Gastroesophageal sphincter (tissue), 4 donors: ENCODE measurements around the gene N4BP2. TPM values are rescaled to one million over a fixed set of nuclear protein-coding genes. Genes with fewer than 3 reads are reported as not detected.
"Not testable (repeated sequence)": the region's sequence is repeated elsewhere in the genome, so short reads cannot be mapped to it uniquely, and the experiment has no call there.

Experiments used
- ATAC-seq: fragments of 150-250 bp; one replicate; pipeline ENCODE4 v1.9.1; 2016; ENCODE audit warnings: mild to moderate bottlenecking, moderate library complexity
- H3K27ac ChIP-seq, 4 donors: fragments of 200-600 bp; sonication (generic) in 3 of 4; 1 replicate in 3 of 4; 2 replicates in 1 of 4; pipeline ENCODE4 v1.5.1; 2016 to 2019
- H3K27me3 ChIP-seq: fragments of 200-600 bp; sonication (generic); one replicate; pipeline ENCODE4 v1.5.1; 2019
- H3K36me3 ChIP-seq, 2 donors: fragments of 200-600 bp; sonication (generic); one replicate each; pipeline ENCODE4 v1.5.1; 2019; ENCODE audit warnings: control low read depth in 1 of 2
- H3K4me1 ChIP-seq, 3 donors: fragments of 200-600 bp; sonication (generic); 1 replicate in 2 of 3; 2 replicates in 1 of 3; pipeline ENCODE4 v1.5.1; 2016 to 2019; ENCODE audit warnings: control low read depth in 2 of 3
- H3K4me3 ChIP-seq, 2 donors: fragments of 200-600 bp; sonication (generic); one replicate each; pipeline ENCODE4 v1.5.1; 2019; ENCODE audit warnings: mild to moderate bottlenecking in 1 of 2, moderate library complexity in 1 of 2
- H3K9me3 ChIP-seq, 3 donors: fragments of 200-600 bp; sonication (generic); one replicate each; pipeline ENCODE4 v1.5.1; 2017 to 2019; ENCODE audit warnings: control low read depth in 2 of 3
- CTCF ChIP-seq, 4 experiments: fragments of 200-600 bp in 2 of 4; fragments of 450-650 bp in 2 of 4; sonication (generic) in 1 of 4; IDR thresholded peaks; one replicate each; pipeline ENCODE4 v1.5.1; 2017 to 2019; ENCODE audit warnings: antibody characterized with exemption in 4 of 4, mild to moderate bottlenecking in 2 of 4, moderate library complexity in 2 of 4
- EP300 ChIP-seq: sonication (generic); formaldehyde crosslinking; IDR thresholded peaks from one replicate; pipeline ENCODE4 v1.6.1; 2017; ENCODE audit warnings: antibody characterized with exemption, mild to moderate bottlenecking
- POLR2A ChIP-seq, 2 donors: fragments of 450-650 bp; IDR thresholded peaks; one replicate each; pipeline ENCODE4 v1.6.1; 2017; ENCODE audit warnings: antibody characterized with exemption in 2 of 2, mild to moderate bottlenecking in 2 of 2, moderate library complexity in 1 of 2
- POLR2AphosphoS5 ChIP-seq: sonication (generic); formaldehyde crosslinking; IDR thresholded peaks from one replicate; pipeline ENCODE4 v1.6.1; 2017; ENCODE audit warnings: antibody characterized with exemption
- WGBS, 2 donors: methylation state at CpG; one replicate each; pipeline ENCODE4 v1.1.5; 2018; ENCODE audit warnings: low coverage in 1 of 2; 5-methylcytosine and 5-hydroxymethylcytosine counted together
- total RNA-seq, 4 donors: library from RNA; depleted of rRNA; stranded (reverse); fragments of >200 nt; gene quantifications; one replicate each; pipeline ENCODE4 v1.1.0, GENCODE V29; 2016

The N4BP2 gene
- total RNA-seq, 4 donors from 2014 or later, result 5.3 to 14.5 (median 7.3) TPM

- no peak for ATAC-seq
- Histone ChIP-seq H3K36me3 (peaks cover 0 to 25% of the 10 kb centered on the region in 2 donors), H3K27me3 (no peaks in the 10 kb centered on the region), H3K4me1 (no peaks in the 10 kb centered on the region), H3K4me3 (no peak overlapping the region), H3K9me3 (no peaks in the 10 kb centered on the region), H3K27ac (no peak overlapping the region)
- TF ChIP-seq POLR2AphosphoS5, result no peak
- TF ChIP-seq POLR2A (IDR thresholded peaks at IDR 0.05), result no peak
- TF ChIP-seq CTCF (IDR thresholded peaks at IDR 0.05), result no peak
Observed at GRCh38 chr4:40140196-40140595, 83.5 kb downstream of the N4BP2 start.

- H3K4me1 ChIP-seq, ATAC-seq, H3K27me3 ChIP-seq, H3K27ac ChIP-seq, H3K4me3 ChIP-seq, H3K9me3 ChIP-seq: not testable (repeated sequence)
- WGBS, 2 donors, result 100% methylated on average over 2 of the region's 4 CpGs; no CpG with 5 or more reads in 1 of the 2 donors
- H3K36me3 ChIP-seq, result peaks cover 0 to 26% of the 10 kb centered on the region in 2 donors
Observed at GRCh38 chr4:40140597-40140996, 83.9 kb downstream of the N4BP2 start.

- H3K27me3 ChIP-seq, result no peaks in the 10 kb centered on the region
- TF ChIP-seq POLR2AphosphoS5 (no peak), CTCF (IDR thresholded peaks at IDR 0.05) (no peak), EP300 (no peak), POLR2A (IDR thresholded peaks at IDR 0.05) (no peak)
- H3K36me3 ChIP-seq, result peaks cover 0 to 23% of the 10 kb centered on the region in 2 donors
- H3K4me3 ChIP-seq, result no peak overlapping the region
- ATAC-seq, result no peak
- no peak overlapping the region for H3K27ac ChIP-seq
- WGBS, 2 donors, result 77 to 81% methylated on average over 3 to 5 of the region's 6 CpGs
- H3K4me1 ChIP-seq, result no peaks in the 10 kb centered on the region
- H3K9me3 ChIP-seq, result no peaks in the 10 kb centered on the region
Observed at GRCh38 chr4:40143926-40144508, 87.4 kb downstream of the N4BP2 start.

GRCh38 chr4:40144716-40145115 lies 88.1 kb downstream of the N4BP2 start:
- H3K4me1 ChIP-seq, result no peaks in the 10 kb centered on the region
- no peak for ATAC-seq
- H3K27me3 ChIP-seq, result no peaks in the 10 kb centered on the region
- TF ChIP-seq POLR2A (IDR thresholded peaks at IDR 0.05), result no peak
- TF ChIP-seq POLR2AphosphoS5, result no peak
- no peak for TF ChIP-seq EP300
- no peak for TF ChIP-seq CTCF (IDR thresholded peaks at IDR 0.05)
- WGBS, 2 donors, result 59 to 78% methylated on average over 2 of the region's 2 CpGs
- no peak overlapping the region for H3K4me3 ChIP-seq
- no peak overlapping the region for H3K27ac ChIP-seq
- no peaks in the 10 kb centered on the region for H3K9me3 ChIP-seq
- peaks cover 0 to 23% of the 10 kb centered on the region in 2 donors for H3K36me3 ChIP-seq

GRCh38 chr4:40147490-40147889 lies 90.8 kb downstream of the N4BP2 start:
- H3K9me3 ChIP-seq, H3K4me3 ChIP-seq, H3K27ac ChIP-seq, ATAC-seq, H3K4me1 ChIP-seq, H3K27me3 ChIP-seq: not testable (repeated sequence)
- H3K36me3 ChIP-seq, result peaks cover 0 to 23% of the 10 kb centered on the region in 2 donors
- no CpG with 5 or more reads among the region's 31 CpGs for WGBS, 2 donors

GRCh38 chr4:40149960-40150385 lies 93.3 kb downstream of the N4BP2 start:
- Histone ChIP-seq H3K9me3 (no peaks in the 10 kb centered on the region), H3K4me1 (no peaks in the 10 kb centered on the region), H3K27me3 (no peaks in the 10 kb centered on the region), H3K36me3 (peaks cover 0 to 3% of the 10 kb centered on the region in 2 donors), H3K27ac (no peak overlapping the region), H3K4me3 (no peak overlapping the region)
- TF ChIP-seq CTCF (IDR thresholded peaks at IDR 0.05) (peak; percentile 73 to 85 (median 84)), POLR2A (IDR thresholded peaks at IDR 0.05) (no peak), EP300 (no peak), POLR2AphosphoS5 (no peak)
- 93 to 95% methylated on average over 3 of the region's 3 CpGs for WGBS, 2 donors
- ATAC-seq, result no peak
